Measurements from ENCODE around the gene PTPRK. TPM values are rescaled to one million over a fixed set of nuclear protein-coding genes. Genes with fewer than 3 reads are reported as not detected.

PTPRK gene
- total and polyA plus RNA-seq, 2 donors (not counting 1 experiment from before 2014, with no cell fraction given) = 16.2 to 18.7 TPM

DNA sequence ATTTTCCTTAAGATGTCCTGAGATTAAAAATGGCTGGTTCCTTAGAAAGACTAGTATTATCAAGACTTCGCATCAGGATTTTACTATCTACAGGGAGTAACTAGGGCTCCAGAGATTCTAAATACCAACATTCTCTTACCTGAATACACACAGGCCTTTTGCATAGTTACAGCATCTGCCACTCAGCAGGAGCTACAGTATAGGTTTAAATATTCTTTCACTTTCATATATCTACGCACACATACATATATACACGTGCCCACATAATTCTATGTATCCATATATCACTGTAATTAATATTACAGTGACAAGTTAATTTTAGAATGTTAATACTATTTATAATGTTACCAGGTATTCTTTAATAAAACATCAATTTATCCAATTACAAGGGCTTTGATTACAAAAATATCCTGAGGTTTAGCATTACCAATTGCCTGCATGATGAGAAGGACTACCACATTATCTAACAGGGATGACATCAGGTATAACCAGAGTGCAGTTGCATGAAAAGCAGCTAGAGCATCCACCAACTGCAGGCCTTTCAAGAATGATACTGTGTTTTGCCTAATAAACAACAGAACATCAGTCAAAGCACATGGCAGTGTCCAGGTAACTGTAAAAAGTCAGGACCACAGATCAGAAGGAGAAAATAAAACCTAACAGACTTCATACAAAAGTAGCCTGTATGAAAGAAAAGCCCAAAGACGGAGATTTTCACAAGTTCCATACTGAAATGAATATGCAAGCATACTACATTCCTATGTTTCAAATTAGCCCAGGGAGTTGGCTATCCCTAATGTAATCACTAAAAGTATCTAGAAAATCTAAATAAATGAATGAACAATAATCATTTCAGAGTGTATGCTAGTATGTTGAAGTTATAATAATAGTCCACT is 268.7 kb downstream of the PTPRK start:
- no peak for ATAC-seq (ENCODE audit: low read depth)
- H3K4me1 ChIP-seq (ENCODE audit: control insufficient read depth in 2 of 2, insufficient read depth in 2 of 2, low read length in 2 of 2) = no peaks in the 10 kb centered on the region
- TF ChIP-seq EZH2 (IDR thresholded peaks at IDR 0.05; ENCODE audit: borderline replicate concordance, insufficient read depth, low read depth, low read length, poor library complexity, severe bottlenecking) = no peak
- TF ChIP-seq, protein P1, sequence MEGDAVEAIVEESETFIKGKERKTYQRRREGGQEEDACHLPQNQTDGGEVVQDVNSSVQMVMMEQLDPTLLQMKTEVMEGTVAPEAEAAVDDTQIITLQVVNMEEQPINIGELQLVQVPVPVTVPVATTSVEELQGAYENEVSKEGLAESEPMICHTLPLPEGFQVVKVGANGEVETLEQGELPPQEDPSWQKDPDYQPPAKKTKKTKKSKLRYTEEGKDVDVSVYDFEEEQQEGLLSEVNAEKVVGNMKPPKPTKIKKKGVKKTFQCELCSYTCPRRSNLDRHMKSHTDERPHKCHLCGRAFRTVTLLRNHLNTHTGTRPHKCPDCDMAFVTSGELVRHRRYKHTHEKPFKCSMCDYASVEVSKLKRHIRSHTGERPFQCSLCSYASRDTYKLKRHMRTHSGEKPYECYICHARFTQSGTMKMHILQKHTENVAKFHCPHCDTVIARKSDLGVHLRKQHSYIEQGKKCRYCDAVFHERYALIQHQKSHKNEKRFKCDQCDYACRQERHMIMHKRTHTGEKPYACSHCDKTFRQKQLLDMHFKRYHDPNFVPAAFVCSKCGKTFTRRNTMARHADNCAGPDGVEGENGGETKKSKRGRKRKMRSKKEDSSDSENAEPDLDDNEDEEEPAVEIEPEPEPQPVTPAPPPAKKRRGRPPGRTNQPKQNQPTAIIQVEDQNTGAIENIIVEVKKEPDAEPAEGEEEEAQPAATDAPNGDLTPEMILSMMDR (IDR thresholded peaks at IDR 0.05) = no peak
- ChIA-PET CTCF (no interaction called here), POLR2A (no interaction called here)
- no peak overlapping the region for H3K27ac ChIP-seq (ENCODE audit: low read length in 2 of 2)
- H3K27me3 Mint-ChIP-seq = no peaks in the 10 kb centered on the region
- H3K27ac Mint-ChIP-seq = no peak overlapping the region
- H3K9me3 Mint-ChIP-seq (ENCODE audit: insufficient read depth) = no peaks in the 10 kb centered on the region
- no peak overlapping the region for H3K4me3 ChIP-seq (ENCODE audit: control extremely low read depth in 1 of 5, extremely low read depth in 1 of 5, insufficient read depth in 1 of 5, low read depth in 2 of 5, low read length in 4 of 5)
- H3K36me3 ChIP-seq (replicated peaks in 1 of 2; ENCODE audit: control extremely low read depth in 1 of 2, control insufficient read depth in 1 of 2, extremely low read depth in 1 of 2, insufficient read depth in 2 of 2, low read length in 1 of 2) = no peaks in the 10 kb centered on the region
- intact Hi-C loops (cut with micrococcal nuclease) = no loop called here
- H3K79me2 ChIP-seq (ENCODE audit: control insufficient read depth, insufficient read depth, low read length) = no peaks in the 10 kb centered on the region
- no peak overlapping the region for H3K4me3 Mint-ChIP-seq
- H3K27me3 ChIP-seq (replicated peaks in 1 of 4; ENCODE audit: control extremely low read depth in 1 of 4, control insufficient read depth in 3 of 4, insufficient read depth in 4 of 4, low read length in 3 of 4) = no peaks in the 10 kb centered on the region
- no peaks in the 10 kb centered on the region for H4K20me1 ChIP-seq (ENCODE audit: control insufficient read depth, insufficient read depth, low read length, poor library complexity, severe bottlenecking)
- H3K4me2 ChIP-seq (replicated peaks; ENCODE audit: low read depth, low read length, poor library complexity, severe bottlenecking) = no peak overlapping the region
- no CpG with 5 or more reads among the region's 4 CpGs for WGBS (ENCODE audit: insufficient coverage)
- DNase-seq = no peak
- H3K9me3 ChIP-seq (ENCODE audit: control extremely low read depth in 1 of 3, control insufficient read depth in 2 of 3, insufficient read depth in 1 of 3, low read length in 2 of 3) = no peaks in the 10 kb centered on the region
- H3K9ac ChIP-seq (ENCODE audit: low read length) = no peak overlapping the region
- no peaks in the 10 kb centered on the region for H3K4me1 Mint-ChIP-seq
- H2AFZ ChIP-seq (ENCODE audit: insufficient read depth, low read depth, low read length, poor library complexity, severe bottlenecking) = no peak overlapping the region

DNA sequence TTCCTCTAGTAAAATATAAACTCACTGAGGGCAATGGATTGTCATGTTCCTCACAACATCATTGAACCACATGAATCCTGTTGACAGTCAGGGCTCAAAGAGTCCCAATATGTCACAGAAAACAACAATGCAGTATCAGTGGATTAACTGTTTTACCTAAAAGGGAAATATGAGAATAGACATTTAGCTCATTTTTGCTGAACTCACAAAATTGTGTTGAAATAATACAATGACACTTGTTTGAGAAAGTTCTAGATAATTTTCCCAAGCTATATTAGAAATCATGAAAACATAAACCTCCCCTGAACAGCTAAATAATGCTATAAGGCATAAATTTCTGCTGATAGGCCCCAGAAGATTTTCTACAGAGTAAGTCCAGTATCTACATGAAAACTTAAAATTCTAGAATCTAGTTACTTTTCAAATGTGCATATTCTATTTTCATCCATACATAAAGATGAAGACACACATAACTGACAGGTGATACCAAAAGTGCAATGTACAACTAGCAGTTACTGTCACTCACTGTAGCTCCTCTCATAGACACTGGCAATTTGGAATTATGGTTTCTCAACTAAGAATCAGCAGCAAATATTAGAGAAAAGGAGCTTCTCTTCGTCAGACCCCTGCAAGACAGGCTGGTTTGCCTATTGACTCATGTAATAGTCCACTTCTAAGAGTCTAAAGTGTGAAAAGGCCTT is 269.9 kb downstream of the PTPRK start:
- POLR2A ChIA-PET = no interaction called here
- H3K4me3 ChIP-seq (ENCODE audit: control extremely low read depth in 1 of 5, extremely low read depth in 1 of 5, insufficient read depth in 1 of 5, low read depth in 2 of 5, low read length in 4 of 5) = no peak overlapping the region
- H3K79me2 ChIP-seq (ENCODE audit: control insufficient read depth, insufficient read depth, low read length) = no peaks in the 10 kb centered on the region
- H4K20me1 ChIP-seq (ENCODE audit: control insufficient read depth, insufficient read depth, low read length, poor library complexity, severe bottlenecking) = no peaks in the 10 kb centered on the region
- no peak overlapping the region for H2AFZ ChIP-seq (ENCODE audit: insufficient read depth, low read depth, low read length, poor library complexity, severe bottlenecking)
- ATAC-seq (ENCODE audit: low read depth) (no peak), DNase-seq (no peak)
- H3K4me1 ChIP-seq (ENCODE audit: control insufficient read depth in 2 of 2, insufficient read depth in 2 of 2, low read length in 2 of 2) = no peaks in the 10 kb centered on the region
- H3K4me2 ChIP-seq (replicated peaks; ENCODE audit: low read depth, low read length, poor library complexity, severe bottlenecking) = no peak overlapping the region
- no peaks in the 10 kb centered on the region for H3K9me3 Mint-ChIP-seq (ENCODE audit: insufficient read depth)
- no CpG with 5 or more reads among the region's 1 CpG for WGBS (ENCODE audit: insufficient coverage)
- H3K9ac ChIP-seq (ENCODE audit: low read length) = no peak overlapping the region
- no peaks in the 10 kb centered on the region for H3K4me1 Mint-ChIP-seq
- no peak for TF ChIP-seq EZH2 (IDR thresholded peaks at IDR 0.05; ENCODE audit: borderline replicate concordance, insufficient read depth, low read depth, low read length, poor library complexity, severe bottlenecking)
- TF ChIP-seq, protein P1 (IDR thresholded peaks at IDR 0.05) = no peak
- H3K27me3 Mint-ChIP-seq = no peaks in the 10 kb centered on the region
- H3K27ac Mint-ChIP-seq = no peak overlapping the region
- H3K9me3 ChIP-seq (ENCODE audit: control extremely low read depth in 1 of 3, control insufficient read depth in 2 of 3, insufficient read depth in 1 of 3, low read length in 2 of 3) = no peaks in the 10 kb centered on the region
- no peak overlapping the region for H3K27ac ChIP-seq (ENCODE audit: low read length in 2 of 2)
- H3K27me3 ChIP-seq (replicated peaks in 1 of 4; ENCODE audit: control extremely low read depth in 1 of 4, control insufficient read depth in 3 of 4, insufficient read depth in 4 of 4, low read length in 3 of 4) = no peaks in the 10 kb centered on the region
- intact Hi-C loops (cut with micrococcal nuclease) = no loop called here
- no peaks in the 10 kb centered on the region for H3K36me3 ChIP-seq (replicated peaks in 1 of 2; ENCODE audit: control extremely low read depth in 1 of 2, control insufficient read depth in 1 of 2, extremely low read depth in 1 of 2, insufficient read depth in 2 of 2, low read length in 1 of 2)
- H3K4me3 Mint-ChIP-seq = no peak overlapping the region
- CTCF ChIA-PET = no interaction called here
